Iris pigment epithelial cell (primary cell): ENCODE results near the gene RALGAPB.
"Not testable (repeated sequence)": the region's sequence is repeated elsewhere in the genome, so short reads cannot be mapped to it uniquely, and the experiment has no call there.

ENCODE experiments used
- DNase-seq: peaks from one replicate; pipeline ENCODE4 v3.0.0-alpha.2; 2011; ENCODE audit warnings: low read depth

Gene RALGAPB

GRCh38 chr20:38472513-38473366 is at the start of gene RALGAPB:
Gene RALGAPB (plus strand): TSS chr20:38472843. CDS start chr20:38488433, 15,590 bp downstream.
- DNase-seq, result peak; percentile 96

GRCh38 chr20:38423541-38423940 is 49.1 kb upstream of the RALGAPB start:
- no peak for DNase-seq

- no peak for DNase-seq
Measured at GRCh38 chr20:38424401-38424800, 48.2 kb upstream of the RALGAPB start.

- DNase-seq, result peak; percentile 95
Measured at GRCh38 chr20:38426006-38426897, 46.4 kb upstream of the RALGAPB start.

- DNase-seq, result no peak
Measured at GRCh38 chr20:38427655-38428023, 45.0 kb upstream of the RALGAPB start.

GRCh38 chr20:38428800-38429199 is 43.8 kb upstream of the RALGAPB start:
- no peak for DNase-seq

- no peak for DNase-seq
Measured at GRCh38 chr20:38429301-38429700, 43.3 kb upstream of the RALGAPB start.

GRCh38 chr20:38430679-38431325 is 41.8 kb upstream of the RALGAPB start:
- DNase-seq, result no peak

GRCh38 chr20:38432292-38432691 is 40.4 kb upstream of the RALGAPB start:
- DNase-seq, result no peak

GRCh38 chr20:38432870-38433269 is 39.8 kb upstream of the RALGAPB start:
- not testable (repeated sequence) for DNase-seq

- DNase-seq, result no peak
Measured at GRCh38 chr20:38433304-38433972, 39.2 kb upstream of the RALGAPB start.

GRCh38 chr20:38434301-38434741 is 38.3 kb upstream of the RALGAPB start:
- peak; percentile 40 for DNase-seq

GRCh38 chr20:38434770-38435554 is 37.7 kb upstream of the RALGAPB start, which contains the start of gene SNHG17:
Gene SNHG17 (minus strand): TSS chr20:38435328.
- DNase-seq, result peak; percentile 93

- peak; percentile 91 for DNase-seq
Measured at GRCh38 chr20:38435555-38435939, 37.1 kb upstream of the RALGAPB start.

- DNase-seq, result no peak
Measured at GRCh38 chr20:38437796-38438195, 34.8 kb upstream of the RALGAPB start.

- DNase-seq, result not testable (repeated sequence)
Measured at GRCh38 chr20:38441110-38441509, 31.5 kb upstream of the RALGAPB start.

GRCh38 chr20:38441916-38442315 is 30.7 kb upstream of the RALGAPB start:
- DNase-seq, result no peak

- DNase-seq, result no peak
Measured at GRCh38 chr20:38445381-38445796, 27.3 kb upstream of the RALGAPB start.

GRCh38 chr20:38445901-38446425 is 26.7 kb upstream of the RALGAPB start:
- DNase-seq, result no peak

GRCh38 chr20:38446441-38447209 is 26.0 kb upstream of the RALGAPB start:
- peak; percentile 95 for DNase-seq
